Neural cell (in vitro differentiated cells): Measurements from ENCODE around the gene COL23A1. TPM values are rescaled to one million over a fixed set of nuclear protein-coding genes. Genes with fewer than 3 reads are reported as not detected.

ENCODE experiments used
- H2AFZ ChIP-seq: fragments of 200-600, 300-800 bp; sonication (generic), shearing (Covaris generic); 2 replicates; pipeline ENCODE4 v1.6.0; 2014; ENCODE audit warnings: low read depth, mild to moderate bottlenecking, antibody characterized with exemption, low read length, moderate library complexity
- H3F3A ChIP-seq: fragments of 200-600 bp; shearing (Covaris generic); 2 replicates; pipeline ENCODE4 v1.6.1; 2016; ENCODE audit warnings: mild to moderate bottlenecking, moderate library complexity, mixed read lengths, antibody characterized with exemption, low read length; ENCODE audit not compliant: insufficient read depth, poor library complexity, severe bottlenecking
- H3K27ac ChIP-seq: fragments of 200-600, 300-800 bp; sonication (generic), shearing (Covaris generic); 2 replicates; pipeline ENCODE4 v1.5.1; 2014; ENCODE audit warnings: mild to moderate bottlenecking, low read length, moderate library complexity
- H3K27me3 ChIP-seq: fragments of 300-800, 200-600 bp; sonication (generic), shearing (Covaris generic); 2 replicates; pipeline ENCODE4 v1.6.0; 2014; ENCODE audit warnings: mild to moderate bottlenecking, low read depth, low read length, moderate library complexity; ENCODE audit not compliant: insufficient read depth
- H3K36me3 ChIP-seq: fragments of 300-800, 200-600 bp; sonication (generic), shearing (Covaris generic); 2 replicates; pipeline ENCODE4 v1.5.1; 2014; ENCODE audit warnings: mild to moderate bottlenecking, antibody characterized with exemption, low read length, moderate library complexity; ENCODE audit not compliant: insufficient read depth
- H3K4me2 ChIP-seq: fragments of 300-800, 200-600 bp; sonication (generic), shearing (Covaris generic); 2 replicates; pipeline ENCODE4 v1.6.0; 2014; ENCODE audit warnings: mild to moderate bottlenecking, low read length
- H3K4me3 ChIP-seq: fragments of 300-800, 200-600 bp; sonication (generic), shearing (Covaris generic); 2 replicates; pipeline ENCODE4 v1.5.1; 2014; ENCODE audit warnings: mild to moderate bottlenecking, low read length, moderate library complexity
- H3K79me2 ChIP-seq: fragments of 200-600 bp; shearing (Covaris generic); replicated peaks from 2 replicates; pipeline ENCODE4 v1.6.0; 2014; ENCODE audit warnings: mild to moderate bottlenecking, low read length, moderate library complexity; ENCODE audit not compliant: insufficient read depth
- H3K9ac ChIP-seq: fragments of 300-800, 200-600 bp; sonication (generic), shearing (Covaris generic); 2 replicates; pipeline ENCODE4 v1.6.1; 2016; ENCODE audit warnings: mild to moderate bottlenecking, low read length, mixed read lengths
- H3K9me2 ChIP-seq: fragments of 200-600 bp; shearing (Covaris generic); 2 replicates; pipeline ENCODE4 v1.6.1; 2016; ENCODE audit warnings: mild to moderate bottlenecking, low read length, mixed read lengths; ENCODE audit not compliant: insufficient read depth
- H3K9me3 ChIP-seq: fragments of 200-600, 300-800 bp; sonication (generic), shearing (Covaris generic); 2 replicates; pipeline ENCODE4 v1.6.1; 2016; ENCODE audit warnings: mild to moderate bottlenecking, mixed run types, low read length, moderate library complexity, mixed read lengths
- H4K20me1 ChIP-seq: fragments of 200-600 bp; shearing (Covaris generic); 2 replicates; pipeline ENCODE4 v1.6.1; 2016; ENCODE audit warnings: mild to moderate bottlenecking, mixed run types; ENCODE audit not compliant: insufficient read depth
- EP300 ChIP-seq: fragments of 450-650 bp; conservative IDR thresholded peaks from 2 replicates; pipeline ENCODE4 v1.6.1; 2014; ENCODE audit warnings: antibody characterized with exemption, mild to moderate bottlenecking, moderate library complexity; ENCODE audit not compliant: poor library complexity, severe bottlenecking
- EZH2 ChIP-seq: fragments of 200-600, 300-800 bp; shearing (Covaris generic), sonication (generic); IDR thresholded peaks from 2 replicates; pipeline ENCODE4 v1.6.1; 2014; ENCODE audit warnings: antibody characterized with exemption, low read length, borderline replicate concordance, mild to moderate bottlenecking; ENCODE audit not compliant: insufficient read depth, poor library complexity, severe bottlenecking
- MXI1 ChIP-seq: fragments of 450-650 bp; conservative IDR thresholded peaks from 2 replicates; pipeline ENCODE4 v1.6.1; 2014; ENCODE audit warnings: antibody characterized with exemption, mild to moderate bottlenecking; ENCODE audit not compliant: poor library complexity, severe bottlenecking
- POLR2AphosphoS5 ChIP-seq: IDR thresholded peaks from 2 replicates; pipeline ENCODE4 v1.6.1; 2012
- RAD21 ChIP-seq: fragments of 450-650 bp; conservative IDR thresholded peaks from 2 replicates; pipeline ENCODE4 v1.6.1; 2014; ENCODE audit warnings: antibody characterized with exemption, mild to moderate bottlenecking, moderate library complexity
- SMC3 ChIP-seq: fragments of 450-650 bp; conservative IDR thresholded peaks from 2 replicates; pipeline ENCODE4 v1.6.1; 2014; ENCODE audit warnings: antibody characterized with exemption, mild to moderate bottlenecking, moderate library complexity; ENCODE audit not compliant: poor library complexity
- TAF1 ChIP-seq: IDR thresholded peaks from 2 replicates; pipeline ENCODE4 v1.6.1; 2012; ENCODE audit warnings: low read depth
- polyA plus RNA-seq: library from polyadenylated mRNA; depleted of rRNA; stranded (reverse); fragments of >200 nt; gene quantifications from 2 replicates; pipeline ENCODE4 v1.2.3, GENCODE V29; 2014
- TF ChIP-seq, protein P1 (sequence below): fragments of 450-650 bp; IDR thresholded peaks from 2 replicates; pipeline ENCODE4 v1.5.1; 2014; ENCODE audit warnings: antibody characterized with exemption, mild to moderate bottlenecking, moderate library complexity; ENCODE audit not compliant: poor library complexity, severe bottlenecking
- TF ChIP-seq, protein P2 (sequence below): IDR thresholded peaks from 2 replicates; pipeline ENCODE4 v1.6.1; 2012; ENCODE audit warnings: borderline replicate concordance

COL23A1 gene
- polyA plus RNA-seq, 1 donor from 2014 or later = not detected

DNA sequence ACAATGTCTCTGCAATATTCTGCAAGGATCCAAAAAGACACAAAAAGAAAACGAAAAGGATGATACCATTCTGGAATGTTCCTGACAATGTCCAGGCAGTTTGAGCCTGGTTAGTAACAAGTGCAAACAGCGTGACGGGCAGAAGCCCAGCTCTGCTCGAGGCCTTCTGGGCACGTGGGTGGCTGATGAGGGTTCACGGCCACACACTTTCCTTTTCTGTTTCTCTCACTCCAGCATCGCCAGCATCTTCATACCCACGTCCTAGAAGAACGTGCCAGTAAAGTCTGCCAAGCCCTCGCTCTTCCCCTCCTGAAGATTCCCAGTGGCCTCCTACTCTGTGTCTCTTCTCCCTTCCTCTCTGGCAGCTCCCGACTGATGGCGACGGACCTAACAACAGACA lies 36.7 kb downstream of the COL23A1 start:
- H3K9me3 ChIP-seq = no peaks in the 10 kb centered on the region
- no peaks in the 10 kb centered on the region for H3F3A ChIP-seq
- peaks cover 5% of the 10 kb centered on the region for H3K27me3 ChIP-seq
- no peak overlapping the region for H3K4me2 ChIP-seq
- H3K4me3 ChIP-seq = no peak overlapping the region
- H3K79me2 ChIP-seq = no peaks in the 10 kb centered on the region
- no peak for TF ChIP-seq MXI1
- no peak for TF ChIP-seq RAD21
- no peak for TF ChIP-seq POLR2AphosphoS5
- no peak for TF ChIP-seq SMC3
- TF ChIP-seq EP300 = no peak
- TF ChIP-seq, protein P1, sequence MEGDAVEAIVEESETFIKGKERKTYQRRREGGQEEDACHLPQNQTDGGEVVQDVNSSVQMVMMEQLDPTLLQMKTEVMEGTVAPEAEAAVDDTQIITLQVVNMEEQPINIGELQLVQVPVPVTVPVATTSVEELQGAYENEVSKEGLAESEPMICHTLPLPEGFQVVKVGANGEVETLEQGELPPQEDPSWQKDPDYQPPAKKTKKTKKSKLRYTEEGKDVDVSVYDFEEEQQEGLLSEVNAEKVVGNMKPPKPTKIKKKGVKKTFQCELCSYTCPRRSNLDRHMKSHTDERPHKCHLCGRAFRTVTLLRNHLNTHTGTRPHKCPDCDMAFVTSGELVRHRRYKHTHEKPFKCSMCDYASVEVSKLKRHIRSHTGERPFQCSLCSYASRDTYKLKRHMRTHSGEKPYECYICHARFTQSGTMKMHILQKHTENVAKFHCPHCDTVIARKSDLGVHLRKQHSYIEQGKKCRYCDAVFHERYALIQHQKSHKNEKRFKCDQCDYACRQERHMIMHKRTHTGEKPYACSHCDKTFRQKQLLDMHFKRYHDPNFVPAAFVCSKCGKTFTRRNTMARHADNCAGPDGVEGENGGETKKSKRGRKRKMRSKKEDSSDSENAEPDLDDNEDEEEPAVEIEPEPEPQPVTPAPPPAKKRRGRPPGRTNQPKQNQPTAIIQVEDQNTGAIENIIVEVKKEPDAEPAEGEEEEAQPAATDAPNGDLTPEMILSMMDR = no peak
- TF ChIP-seq, protein P2, sequence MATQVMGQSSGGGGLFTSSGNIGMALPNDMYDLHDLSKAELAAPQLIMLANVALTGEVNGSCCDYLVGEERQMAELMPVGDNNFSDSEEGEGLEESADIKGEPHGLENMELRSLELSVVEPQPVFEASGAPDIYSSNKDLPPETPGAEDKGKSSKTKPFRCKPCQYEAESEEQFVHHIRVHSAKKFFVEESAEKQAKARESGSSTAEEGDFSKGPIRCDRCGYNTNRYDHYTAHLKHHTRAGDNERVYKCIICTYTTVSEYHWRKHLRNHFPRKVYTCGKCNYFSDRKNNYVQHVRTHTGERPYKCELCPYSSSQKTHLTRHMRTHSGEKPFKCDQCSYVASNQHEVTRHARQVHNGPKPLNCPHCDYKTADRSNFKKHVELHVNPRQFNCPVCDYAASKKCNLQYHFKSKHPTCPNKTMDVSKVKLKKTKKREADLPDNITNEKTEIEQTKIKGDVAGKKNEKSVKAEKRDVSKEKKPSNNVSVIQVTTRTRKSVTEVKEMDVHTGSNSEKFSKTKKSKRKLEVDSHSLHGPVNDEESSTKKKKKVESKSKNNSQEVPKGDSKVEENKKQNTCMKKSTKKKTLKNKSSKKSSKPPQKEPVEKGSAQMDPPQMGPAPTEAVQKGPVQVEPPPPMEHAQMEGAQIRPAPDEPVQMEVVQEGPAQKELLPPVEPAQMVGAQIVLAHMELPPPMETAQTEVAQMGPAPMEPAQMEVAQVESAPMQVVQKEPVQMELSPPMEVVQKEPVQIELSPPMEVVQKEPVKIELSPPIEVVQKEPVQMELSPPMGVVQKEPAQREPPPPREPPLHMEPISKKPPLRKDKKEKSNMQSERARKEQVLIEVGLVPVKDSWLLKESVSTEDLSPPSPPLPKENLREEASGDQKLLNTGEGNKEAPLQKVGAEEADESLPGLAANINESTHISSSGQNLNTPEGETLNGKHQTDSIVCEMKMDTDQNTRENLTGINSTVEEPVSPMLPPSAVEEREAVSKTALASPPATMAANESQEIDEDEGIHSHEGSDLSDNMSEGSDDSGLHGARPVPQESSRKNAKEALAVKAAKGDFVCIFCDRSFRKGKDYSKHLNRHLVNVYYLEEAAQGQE = no peak
- no peak for TF ChIP-seq EZH2
- no peak for TF ChIP-seq TAF1
- H3K9ac ChIP-seq = no peak overlapping the region
- no peak overlapping the region for H3K27ac ChIP-seq
- no peaks in the 10 kb centered on the region for H4K20me1 ChIP-seq
- H2AFZ ChIP-seq = no peak overlapping the region
- no peaks in the 10 kb centered on the region for H3K36me3 ChIP-seq
- H3K9me2 ChIP-seq = no peaks in the 10 kb centered on the region

DNA sequence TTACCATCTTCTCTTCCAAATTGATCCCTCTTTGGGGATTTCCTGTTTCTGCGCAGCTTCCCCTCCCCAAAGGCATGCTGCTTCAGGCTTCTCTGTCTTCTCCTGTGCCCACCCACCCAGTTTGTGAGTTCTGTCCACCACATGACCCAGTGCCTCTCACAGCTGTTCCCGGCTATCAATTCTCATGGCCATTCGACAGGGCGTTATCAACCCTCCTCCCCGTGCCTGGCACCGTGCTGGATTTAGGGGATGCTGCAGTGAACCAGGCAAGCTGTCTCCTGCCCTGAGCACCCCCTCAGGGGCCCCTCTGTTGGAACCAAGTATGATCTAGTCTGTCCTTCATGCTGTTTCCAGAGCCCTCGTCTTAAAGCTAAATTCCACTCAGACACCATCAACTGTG lies 38.7 kb downstream of the COL23A1 start:
- no peaks in the 10 kb centered on the region for H3K9me2 ChIP-seq
- H4K20me1 ChIP-seq = no peaks in the 10 kb centered on the region
- H3K9me3 ChIP-seq = no peaks in the 10 kb centered on the region
- no peak overlapping the region for H2AFZ ChIP-seq
- no peaks in the 10 kb centered on the region for H3K36me3 ChIP-seq
- H3K4me3 ChIP-seq = no peak overlapping the region
- no peaks in the 10 kb centered on the region for H3K79me2 ChIP-seq
- no peaks in the 10 kb centered on the region for H3F3A ChIP-seq
- H3K9ac ChIP-seq = no peak overlapping the region
- no peak for TF ChIP-seq RAD21
- TF ChIP-seq POLR2AphosphoS5 = no peak
- TF ChIP-seq TAF1 = no peak
- no peak for TF ChIP-seq EZH2
- no peak for TF ChIP-seq MXI1
- no peak for TF ChIP-seq SMC3
- no peak for TF ChIP-seq EP300
- TF ChIP-seq, protein P2 = no peak
- TF ChIP-seq, protein P1 = no peak
- H3K4me2 ChIP-seq = no peak overlapping the region
- no peak overlapping the region for H3K27ac ChIP-seq
- peaks cover 7% of the 10 kb centered on the region for H3K27me3 ChIP-seq
